Neural crest cell (in vitro differentiated cells): ENCODE measurements around the gene PCNX3. TPM values are rescaled to one million over a fixed set of nuclear protein-coding genes. Genes with fewer than 3 reads are reported as not detected.
A peak's percentile ranks its signal among the peaks of the same experiment; 100 is the strongest.

Source experiments
- DNase-seq: peaks from one replicate; pipeline ENCODE4 v3.0.0; 2021; ENCODE audit warnings: low read depth, mixed read lengths, low spot score
- H3K27ac Mint-ChIP-seq: one replicate; pipeline ENCODE4 v1.8.0; 2021; ENCODE audit warnings: mild to moderate bottlenecking, mixed read lengths; ENCODE audit not compliant: unreplicated experiment
- H3K27me3 Mint-ChIP-seq: 2 replicates; pipeline ENCODE4 v1.8.0; 2021; ENCODE audit warnings: low read depth, mild to moderate bottlenecking, mixed read lengths
- H3K36me3 Mint-ChIP-seq: 2 replicates; pipeline ENCODE4 v1.8.0; 2021; ENCODE audit warnings: low read depth, mild to moderate bottlenecking, mixed read lengths
- H3K4me1 Mint-ChIP-seq: 2 replicates; pipeline ENCODE4 v1.8.0; 2021; ENCODE audit warnings: mixed read lengths
- H3K4me3 Mint-ChIP-seq: one replicate; pipeline ENCODE4 v1.8.0; 2021; ENCODE audit warnings: mild to moderate bottlenecking, mixed read lengths
- H3K9me3 Mint-ChIP-seq: 2 replicates; pipeline ENCODE4 v1.8.0; 2021; ENCODE audit warnings: mixed read lengths
- CTCF ChIP-seq: fragments of 200-600 bp; sonication (generic); conservative IDR thresholded peaks from 2 replicates; pipeline ENCODE4 v1.5.0; 2021; ENCODE audit warnings: antibody characterized with exemption, mild to moderate bottlenecking
- total RNA-seq: library from RNA; stranded (reverse); gene quantifications from 2 replicates; pipeline ENCODE4 v1.2.1, GENCODE V29; 2021

The PCNX3 gene
- total RNA-seq, 1 donor from 2014 or later = 58.2 TPM

GRCh38 chr11:65592858-65593517 lies 22.6 kb upstream of the PCNX3 start:
- DNase-seq = no peak
- no peaks in the 10 kb centered on the region for H3K36me3 Mint-ChIP-seq
- H3K4me1 Mint-ChIP-seq = peaks cover 22% of the 10 kb centered on the region
- peaks cover 26% of the 10 kb centered on the region for H3K27me3 Mint-ChIP-seq
- peak overlapping the region; percentile 9 for H3K4me3 Mint-ChIP-seq
- H3K27ac Mint-ChIP-seq = no peak overlapping the region
- TF ChIP-seq CTCF = no peak
- H3K9me3 Mint-ChIP-seq = no peaks in the 10 kb centered on the region

- no peaks in the 10 kb centered on the region for H3K36me3 Mint-ChIP-seq
- no peak for DNase-seq
- H3K4me1 Mint-ChIP-seq = peaks cover 16% of the 10 kb centered on the region
- no peak overlapping the region for H3K27ac Mint-ChIP-seq
- no peaks in the 10 kb centered on the region for H3K9me3 Mint-ChIP-seq
- peaks cover 26% of the 10 kb centered on the region for H3K27me3 Mint-ChIP-seq
- peak; percentile 67 for TF ChIP-seq CTCF
- peak overlapping the region; percentile 48 for H3K4me3 Mint-ChIP-seq
These were observed 21.8 kb upstream of the PCNX3 start for GRCh38 chr11:65593518-65594414.

- Mint-ChIP-seq H3K27ac (no peak overlapping the region), H3K36me3 (no peaks in the 10 kb centered on the region), H3K9me3 (no peaks in the 10 kb centered on the region), H3K4me3 (no peak overlapping the region), H3K4me1 (peaks cover 9% of the 10 kb centered on the region), H3K27me3 (peaks cover 26% of the 10 kb centered on the region)
- TF ChIP-seq CTCF = no peak
- DNase-seq = no peak
These were observed 20.4 kb upstream of the PCNX3 start for GRCh38 chr11:65595131-65595530.

DNA sequence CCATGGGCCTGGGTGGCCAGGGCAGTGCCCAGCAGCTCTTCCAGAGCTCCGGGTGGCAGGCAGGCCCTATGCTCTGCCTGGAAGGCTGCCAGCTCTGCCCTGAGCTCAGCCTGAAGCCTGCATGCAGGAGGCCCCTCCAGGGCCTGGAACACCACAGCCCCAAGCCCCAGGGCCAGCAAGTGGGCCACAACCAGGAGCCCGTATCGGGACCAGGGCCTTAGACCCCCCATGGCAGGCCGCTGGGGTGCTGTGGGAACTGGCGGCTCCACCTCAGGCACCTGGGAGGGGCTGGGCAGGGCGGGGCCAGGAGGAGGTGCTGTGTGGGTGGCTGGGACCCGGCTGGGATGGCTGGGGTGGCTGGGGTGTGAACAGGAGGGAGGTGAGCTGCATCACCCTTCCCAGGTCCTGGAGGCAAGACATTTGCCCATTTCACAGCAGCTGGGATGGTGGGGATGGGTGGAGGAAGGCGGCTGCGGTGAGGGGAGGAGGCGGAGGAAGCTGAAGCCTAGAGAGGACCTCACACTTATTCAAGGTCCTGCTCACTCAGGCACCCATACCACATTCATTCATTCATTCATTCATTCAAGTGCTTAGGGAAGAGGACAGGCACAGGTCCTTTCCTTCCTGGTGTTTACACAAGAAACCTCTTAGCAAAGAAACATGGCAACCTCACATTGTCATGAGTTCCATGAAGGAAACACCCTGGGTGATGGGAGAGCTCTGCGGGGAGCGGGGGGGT lies 19.9 kb upstream of the PCNX3 start, which contains the start of gene KCNK7:
Gene KCNK7 (minus strand): TSS at position 258 of the 739 bp plus-strand sequence. CDS start 28 bp downstream, at position 230.
- no peak for TF ChIP-seq CTCF
- DNase-seq = no peak
- H3K4me3 Mint-ChIP-seq = peak within 1 kb of the TSS; percentile 27
- H3K9me3 Mint-ChIP-seq = no peaks in the 10 kb centered on the region
- H3K4me1 Mint-ChIP-seq = peaks cover 4% of the 10 kb centered on the region
- H3K36me3 Mint-ChIP-seq = no peaks in the 10 kb centered on the region
- no peak within 1 kb of the TSS for H3K27ac Mint-ChIP-seq
- H3K27me3 Mint-ChIP-seq = peaks cover 22% of the 10 kb centered on the region

- DNase-seq = no peak
- Mint-ChIP-seq H3K27me3 (peaks cover 17% of the 10 kb centered on the region), H3K27ac (no peak overlapping the region), H3K4me3 (no peak overlapping the region), H3K36me3 (peaks cover 4% of the 10 kb centered on the region), H3K9me3 (no peaks in the 10 kb centered on the region), H3K4me1 (no peaks in the 10 kb centered on the region)
- TF ChIP-seq CTCF = no peak
These were observed 19.1 kb upstream of the PCNX3 start for GRCh38 chr11:65596520-65596919.
